DMS 273 (cell line): ENCODE data around the gene BAZ1B.
"Not testable (repeated sequence)": the region's sequence is repeated elsewhere in the genome, so short reads cannot be mapped to it uniquely, and the experiment has no call there.

Experiments
- DNase-seq: peaks from one replicate; lab custom pipeline; 2025; ENCODE audit not compliant: unreplicated experiment; lab: John Stamatoyannopoulos, UW

Gene BAZ1B

DNA sequence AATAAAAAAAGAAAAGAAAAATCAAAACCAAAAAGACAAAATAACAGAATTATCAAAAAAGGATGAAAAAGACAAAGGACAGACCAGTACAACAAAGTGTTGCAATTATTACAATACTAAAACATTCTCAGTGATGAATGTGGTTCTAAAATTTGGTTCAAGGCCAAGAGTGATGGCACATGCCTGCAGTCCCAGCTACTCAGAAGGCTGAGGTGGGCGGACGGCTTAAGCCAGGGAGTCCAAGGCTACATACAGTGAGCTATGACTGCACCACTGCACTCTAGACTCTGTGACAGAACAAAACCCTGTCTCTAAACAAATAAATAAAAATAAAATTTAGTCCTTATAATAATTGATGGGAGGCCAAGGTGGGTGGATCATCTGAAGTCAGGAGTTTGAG lies 14.5 kb downstream of the BAZ1B start:
- DNase-seq = no peak

DNA sequence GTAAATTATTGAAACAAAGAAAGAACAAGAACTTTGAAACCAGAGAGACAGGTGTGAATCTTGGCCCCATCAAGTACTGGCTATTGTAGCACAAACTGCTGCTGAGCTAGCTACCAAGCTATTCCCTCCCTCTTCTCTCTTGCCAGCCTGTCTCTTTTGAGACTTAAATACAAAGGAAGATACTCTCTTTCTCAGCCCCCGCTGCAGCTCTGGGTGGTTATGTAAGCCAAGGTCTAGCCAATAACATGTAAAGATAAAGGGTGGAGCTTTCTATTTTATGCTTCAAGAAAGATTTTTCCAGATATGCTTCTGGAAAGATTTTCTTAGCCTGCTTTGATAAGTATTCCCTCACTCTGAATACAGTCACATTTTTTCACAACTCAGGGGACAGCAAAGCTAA lies 17.2 kb downstream of the BAZ1B start:
- DNase-seq = no peak

DNA sequence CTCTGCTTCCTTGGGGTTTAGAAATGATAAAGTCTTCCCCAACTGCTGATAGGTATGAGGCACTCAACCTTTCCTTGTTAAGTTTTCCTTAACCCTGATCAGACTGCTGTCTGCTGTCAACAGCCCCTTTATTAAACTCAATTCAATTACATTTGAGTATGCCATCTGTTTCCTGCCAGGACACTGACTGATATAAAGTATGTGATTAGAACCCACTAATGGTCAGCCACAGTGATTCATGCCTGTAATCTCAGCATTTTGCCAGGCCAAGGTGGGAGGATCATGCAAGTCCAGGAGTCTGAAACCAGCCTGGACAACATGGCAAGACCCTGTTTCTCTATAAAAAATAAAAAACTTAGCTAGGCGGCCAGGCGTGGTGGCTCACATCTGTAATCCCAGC lies 18.1 kb downstream of the BAZ1B start:
- no peak for DNase-seq

DNA sequence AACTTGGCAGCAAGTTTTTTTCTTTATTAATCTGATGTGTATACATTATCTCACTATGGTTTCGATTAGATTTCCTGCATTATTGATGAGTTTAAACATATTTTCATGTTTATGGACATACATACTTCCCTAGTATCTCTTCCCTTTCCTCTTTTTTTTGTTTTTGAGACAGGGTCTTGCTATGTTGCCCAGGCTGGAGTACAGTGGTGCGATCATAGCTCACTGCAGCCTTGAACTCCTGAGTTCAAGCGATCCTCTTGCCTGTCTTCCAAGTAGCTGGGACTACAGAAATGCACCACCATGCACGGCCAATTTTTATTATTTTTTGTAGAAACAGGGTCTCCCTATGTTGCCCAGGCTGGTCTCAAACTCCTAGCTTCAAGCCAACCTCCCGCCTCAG lies 18.9 kb downstream of the BAZ1B start:
- no peak for DNase-seq

DNA sequence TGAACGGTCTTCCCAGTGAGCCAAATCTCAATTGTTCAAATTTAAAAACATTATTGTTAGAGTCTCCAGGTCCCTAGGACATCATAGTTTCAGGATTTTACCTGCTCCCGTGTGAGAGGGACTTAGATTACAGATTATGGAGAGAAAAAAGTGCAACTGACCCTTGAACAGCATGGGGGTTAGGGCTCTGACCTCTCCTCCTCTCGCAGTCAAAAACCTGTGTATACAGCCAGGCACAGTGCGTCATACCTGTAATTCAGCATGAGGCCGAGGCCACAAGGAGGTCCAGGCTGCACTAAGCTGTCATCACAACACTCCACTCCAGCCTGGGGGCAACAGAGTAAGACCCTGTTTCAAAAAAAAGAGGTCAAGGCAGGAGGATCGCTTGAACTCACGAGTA lies 25.5 kb downstream of the BAZ1B start:
- DNase-seq = no peak

DNA sequence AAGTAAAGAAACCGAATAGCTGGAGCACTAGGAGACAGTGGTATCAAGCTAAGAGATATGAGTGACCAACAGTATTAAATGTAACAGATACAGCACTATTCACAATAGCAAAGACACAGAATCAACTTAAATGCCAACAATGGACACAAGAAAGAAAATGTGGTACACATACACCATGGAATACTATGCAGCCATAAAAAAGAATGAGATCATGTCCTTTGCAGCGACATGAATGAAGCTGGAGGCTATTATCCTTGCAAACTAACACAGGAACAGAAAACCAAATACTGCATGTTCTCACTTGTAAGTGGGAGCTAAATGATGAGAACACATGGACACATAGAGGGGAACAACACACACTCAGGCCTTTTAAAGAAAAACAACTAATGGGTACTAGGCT lies 26.6 kb downstream of the BAZ1B start:
- not testable (repeated sequence) for DNase-seq

DNA sequence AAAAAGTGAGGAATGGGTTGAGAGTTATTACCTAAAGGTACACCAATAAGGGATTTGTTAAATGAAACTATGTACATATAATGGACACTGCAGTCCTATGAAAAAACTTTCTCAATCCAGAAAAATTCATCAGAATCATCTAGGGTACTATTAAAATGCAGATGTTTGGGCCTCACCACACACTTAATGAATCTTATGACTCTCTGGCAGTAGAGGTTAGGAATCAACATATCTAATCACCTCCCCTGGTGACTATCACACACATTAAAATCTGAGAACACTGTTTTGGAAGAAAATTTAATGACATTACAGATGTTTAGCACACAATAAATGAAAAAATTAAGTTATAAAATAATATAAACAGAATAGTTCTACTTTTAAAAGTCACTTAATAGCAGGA lies 32.1 kb downstream of the BAZ1B start:
- no peak for DNase-seq

DNA sequence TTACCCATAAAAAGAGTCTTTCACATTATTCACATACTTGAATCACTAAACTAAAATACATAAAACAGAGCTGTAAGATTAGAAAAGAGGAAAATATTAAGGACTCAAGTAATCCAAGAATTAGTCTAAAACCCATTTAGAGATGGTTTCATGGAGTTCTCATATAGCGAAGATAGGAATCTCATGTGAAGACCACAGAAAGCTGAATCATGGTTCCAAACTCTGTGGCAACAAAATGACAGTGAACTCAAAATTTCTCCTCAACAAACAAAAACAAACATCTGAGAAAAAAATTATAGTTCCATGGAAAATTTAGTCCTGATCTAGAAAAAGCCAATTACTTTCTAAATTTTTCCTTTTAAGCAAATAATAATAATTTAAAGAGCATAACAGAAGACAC lies 34.6 kb downstream of the BAZ1B start:
- no peak for DNase-seq

DNA sequence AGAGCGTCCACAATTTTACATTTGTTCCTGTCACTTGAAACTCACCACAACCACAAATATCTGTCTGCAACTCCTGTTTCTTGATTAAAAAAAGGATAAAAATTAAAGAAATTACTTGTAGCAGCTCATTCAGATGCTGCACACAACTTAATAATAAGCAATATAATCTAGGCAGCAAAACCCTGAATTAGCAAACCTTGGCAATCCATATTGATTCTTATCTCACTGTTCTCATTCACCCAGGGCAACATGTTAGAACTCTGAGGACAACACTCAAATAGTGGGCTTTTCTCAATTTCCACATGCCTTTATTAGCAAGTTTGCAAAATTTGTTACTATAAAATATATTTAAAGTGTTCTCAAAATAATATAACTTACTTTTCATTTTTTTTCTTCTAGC lies 38.9 kb downstream of the BAZ1B start:
- DNase-seq = no peak

DNA sequence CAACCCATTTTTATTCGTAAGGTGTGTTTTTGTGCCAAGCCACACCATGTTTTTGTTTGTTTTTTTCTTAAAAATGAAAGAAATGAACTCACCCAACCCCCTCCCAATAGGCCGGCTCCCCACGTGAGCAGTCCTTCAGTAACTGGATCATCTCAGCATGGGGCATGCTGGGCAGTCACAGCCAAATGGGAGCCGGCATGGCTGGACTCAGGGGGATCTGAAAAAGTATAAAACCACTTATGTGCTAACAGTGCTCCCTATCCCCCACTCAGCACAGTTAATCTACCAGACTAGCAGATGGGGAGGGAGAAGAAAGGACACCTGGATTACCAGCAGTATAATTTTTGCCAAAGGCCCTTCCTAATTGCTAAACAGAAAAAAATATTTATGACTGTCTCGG lies 39.3 kb downstream of the BAZ1B start:
- no peak for DNase-seq

DNA sequence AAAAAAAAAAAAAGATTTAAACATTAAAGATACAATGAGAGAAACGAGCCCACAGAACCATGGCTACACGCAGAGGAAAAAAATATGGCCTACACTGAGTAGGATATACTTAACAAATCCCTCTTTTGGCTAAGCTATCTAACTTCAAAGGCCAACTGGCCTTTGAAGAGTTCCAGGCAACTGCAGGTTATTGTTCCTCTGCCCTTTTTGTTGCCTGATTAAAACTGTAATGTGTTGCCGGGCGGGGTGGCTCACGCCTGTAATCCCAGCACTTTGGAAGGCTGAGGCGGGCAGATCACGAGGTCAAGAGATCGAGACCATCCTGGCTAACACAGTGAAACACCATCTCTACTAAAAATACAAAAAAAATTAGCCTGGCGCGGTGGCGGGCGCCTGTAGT lies 40.6 kb downstream of the BAZ1B start:
- not testable (repeated sequence) for DNase-seq

DNA sequence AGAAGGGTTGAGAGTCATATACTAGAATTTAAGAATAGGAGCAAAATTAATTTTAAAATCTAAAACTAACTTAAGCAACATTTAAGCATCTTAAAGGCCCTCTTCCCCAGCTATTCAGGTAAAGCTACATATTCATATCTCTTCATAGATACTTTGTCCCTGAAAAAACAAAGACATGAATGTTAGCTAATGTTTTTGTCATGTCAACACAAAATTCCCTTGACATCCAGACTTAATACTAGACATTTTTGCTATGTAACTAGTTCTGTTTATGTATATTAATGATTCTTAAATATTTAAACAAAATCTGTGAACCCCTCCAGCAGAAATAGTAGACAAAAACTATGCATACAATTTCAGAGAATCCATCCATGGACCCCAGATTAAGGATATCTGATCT lies 43.5 kb downstream of the BAZ1B start:
- DNase-seq = no peak

DNA sequence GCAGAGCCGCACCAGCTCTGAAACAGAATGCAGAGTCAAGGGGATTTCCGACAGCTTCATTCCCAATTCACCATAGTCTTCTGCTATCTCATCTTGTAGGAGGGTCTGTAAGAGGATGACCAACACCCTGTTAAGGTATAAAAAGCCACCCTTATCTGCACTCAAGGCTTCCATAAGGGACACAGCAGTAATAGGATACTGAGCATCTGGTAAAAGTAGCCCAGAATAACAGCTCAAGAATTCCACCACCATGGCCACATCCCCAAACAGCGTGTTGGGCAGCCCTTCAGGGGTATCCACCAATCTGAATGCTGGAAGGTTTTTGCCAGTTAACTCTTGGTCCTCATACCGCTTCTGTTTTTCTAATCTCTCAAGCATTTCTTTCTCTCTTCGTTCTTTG lies 44.7 kb downstream of the BAZ1B start:
- DNase-seq = no peak

DNA sequence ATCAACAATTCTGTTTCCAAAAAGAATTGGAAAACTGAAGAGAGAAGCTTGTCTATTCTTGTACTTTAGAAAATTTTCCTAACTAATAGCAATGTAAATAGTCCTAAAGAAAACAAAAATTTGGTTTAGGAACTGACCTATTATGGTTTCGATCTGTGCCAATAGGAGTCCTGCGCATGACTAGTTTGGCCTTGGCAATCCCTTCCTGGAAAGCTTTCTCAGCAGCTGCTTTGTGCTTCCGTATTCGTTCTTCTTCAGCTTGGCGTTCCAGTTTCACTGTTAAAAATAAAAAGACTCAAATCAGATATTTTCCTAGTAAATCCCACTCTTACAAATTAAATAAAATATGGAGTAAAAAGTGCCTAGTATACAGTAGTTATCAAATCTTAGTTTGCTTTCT lies 51.9 kb downstream of the BAZ1B start:
- no peak for DNase-seq

DNA sequence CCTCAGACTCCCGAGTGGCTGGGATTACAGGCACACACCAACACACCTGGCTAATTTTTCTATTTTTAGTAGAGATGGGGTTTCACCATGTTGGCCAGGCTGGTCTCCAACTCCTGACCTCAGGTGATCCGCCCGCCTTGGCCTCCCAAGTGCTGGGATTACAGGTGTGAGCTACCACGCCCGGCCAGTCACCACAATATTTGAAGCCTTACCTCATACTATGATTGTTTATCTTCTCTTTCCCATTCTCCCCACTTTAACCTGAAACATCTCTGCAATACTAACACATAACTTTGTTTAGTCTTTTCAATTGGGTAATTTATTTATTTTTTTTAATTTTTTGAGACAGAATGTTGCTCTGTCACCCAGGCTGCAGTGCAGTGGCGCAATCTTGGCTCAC lies 55.0 kb downstream of the BAZ1B start:
- not testable (repeated sequence) for DNase-seq

DNA sequence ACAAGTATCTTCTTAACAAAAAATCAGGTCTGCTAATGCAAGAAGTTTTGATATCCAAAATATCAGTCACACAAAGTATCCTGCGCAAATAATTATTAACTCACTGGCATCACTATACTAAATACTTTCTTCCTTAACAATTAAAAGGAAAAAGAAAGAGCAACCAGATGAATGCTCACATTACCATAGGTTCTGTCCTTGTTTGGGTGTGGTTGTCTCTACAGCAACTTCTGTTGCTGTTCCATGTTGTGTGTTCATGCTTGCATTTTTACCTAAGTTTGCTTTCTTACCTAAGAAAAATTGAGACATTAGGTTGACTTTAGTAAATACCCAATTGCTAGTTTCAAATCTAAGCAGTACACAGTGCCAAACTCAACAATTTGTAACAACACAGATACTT lies 56.0 kb downstream of the BAZ1B start:
- no peak for DNase-seq

DNA sequence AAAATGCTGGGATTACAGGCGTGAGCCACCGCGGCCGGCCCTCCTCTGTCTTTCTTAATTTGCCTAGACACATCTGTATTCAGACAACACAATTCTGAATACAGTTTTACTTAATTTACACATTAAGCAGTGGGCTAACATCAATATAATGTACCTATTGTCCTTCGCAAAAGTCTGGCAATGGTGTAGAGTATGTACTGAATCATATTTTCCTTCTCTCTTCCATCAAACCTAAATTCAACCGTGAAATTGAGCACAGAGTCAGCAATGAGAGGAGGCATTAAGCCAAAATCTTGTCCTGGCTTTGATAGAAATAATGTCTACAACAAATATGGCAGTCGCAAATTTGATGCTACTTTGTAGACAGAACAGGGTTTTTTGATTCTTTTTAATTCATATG lies 58.1 kb downstream of the BAZ1B start:
- DNase-seq = no peak

DNA sequence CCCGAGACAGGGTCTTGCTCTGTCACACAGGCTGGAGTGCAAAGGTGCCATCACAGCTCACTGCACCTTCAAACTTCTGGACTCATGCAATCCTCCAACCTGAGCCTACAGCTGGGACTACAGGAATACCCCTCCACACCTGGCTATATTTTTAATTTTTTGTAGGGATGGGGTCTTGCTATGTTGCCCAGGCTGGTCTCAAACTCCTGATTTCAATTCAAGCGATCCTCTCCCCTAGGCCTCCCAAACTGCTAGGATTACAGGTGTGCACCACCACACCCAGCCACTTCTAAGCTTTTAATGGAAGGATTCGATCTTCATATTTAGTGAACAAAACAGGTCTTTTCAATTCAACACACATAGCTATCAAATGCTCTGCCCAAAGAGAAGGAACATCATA lies 58.8 kb downstream of the BAZ1B start:
- no peak for DNase-seq

DNA sequence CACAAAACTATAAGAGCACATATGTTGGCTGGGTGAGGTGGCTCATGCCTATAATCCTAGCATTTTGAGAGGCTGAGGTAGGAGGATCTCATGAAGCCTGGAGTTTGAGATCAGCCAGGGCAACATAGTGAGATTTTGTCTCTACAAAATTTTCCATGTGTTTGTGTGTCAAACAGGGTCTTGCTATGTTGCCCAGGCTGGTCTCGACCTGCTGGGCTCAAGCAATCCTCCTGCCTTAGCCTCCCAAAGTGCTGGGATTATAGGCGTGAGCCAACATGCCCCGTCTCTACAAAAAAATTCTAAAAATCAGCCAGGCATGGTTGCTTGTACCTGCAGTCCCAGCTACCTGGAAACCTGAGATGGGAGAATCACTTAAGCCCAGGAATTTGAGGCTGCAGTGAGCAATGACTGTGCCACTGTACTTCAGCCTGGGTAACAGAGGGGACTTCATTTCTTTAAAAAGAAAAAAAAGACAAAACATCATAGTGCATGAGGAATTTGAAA lies 60.3 kb downstream of the BAZ1B start:
- DNase-seq = no peak

DNA sequence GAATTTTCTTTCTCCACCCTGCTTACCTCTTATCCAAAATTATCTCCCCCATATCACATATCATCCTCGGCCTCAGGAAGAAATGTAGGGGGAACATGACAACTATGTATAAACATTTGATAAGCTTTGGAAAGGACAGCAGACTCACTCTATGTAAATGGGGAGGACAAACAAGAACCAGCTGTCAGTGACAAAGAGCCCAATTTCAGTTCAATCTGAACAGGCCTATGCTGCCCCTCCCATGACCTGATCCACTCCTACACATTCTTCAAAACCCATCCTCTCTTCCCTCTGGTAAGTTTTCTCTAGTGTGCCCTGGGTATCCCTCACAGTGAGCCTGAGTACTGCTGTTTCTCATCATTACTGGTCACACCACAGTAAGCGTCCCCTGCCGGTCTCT lies 67.7 kb downstream of the BAZ1B start:
- DNase-seq = no peak

DNA sequence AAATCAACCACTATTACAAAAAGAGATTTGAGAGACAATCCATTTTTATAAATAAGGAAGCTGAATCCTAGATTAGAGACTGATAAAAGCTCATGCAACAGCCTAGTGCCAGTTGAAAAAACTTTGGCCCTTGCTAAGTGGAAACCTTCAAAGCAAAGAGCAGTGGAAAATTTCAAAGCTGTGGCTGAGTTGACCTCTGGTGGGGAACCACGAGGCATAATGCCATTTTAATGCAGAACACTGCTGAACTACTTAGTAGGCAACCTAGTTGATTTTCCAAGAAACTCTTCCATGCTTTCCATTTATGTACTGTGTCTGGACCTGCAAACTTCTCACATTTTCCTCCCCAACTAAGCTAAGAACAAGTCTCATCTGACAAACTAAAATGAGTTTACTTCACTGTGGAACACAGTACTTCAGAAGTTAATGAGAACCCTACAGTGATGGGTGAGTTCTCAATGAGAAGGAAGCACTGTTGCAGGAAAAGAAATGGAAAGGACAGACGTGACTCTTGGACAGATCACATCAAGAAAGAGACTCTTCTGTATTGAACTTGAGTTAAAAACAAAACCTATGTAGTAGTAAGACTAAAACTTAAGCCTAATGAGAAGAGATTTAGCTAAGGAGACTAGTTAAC lies 69.0 kb downstream of the BAZ1B start:
- no peak for DNase-seq

DNA sequence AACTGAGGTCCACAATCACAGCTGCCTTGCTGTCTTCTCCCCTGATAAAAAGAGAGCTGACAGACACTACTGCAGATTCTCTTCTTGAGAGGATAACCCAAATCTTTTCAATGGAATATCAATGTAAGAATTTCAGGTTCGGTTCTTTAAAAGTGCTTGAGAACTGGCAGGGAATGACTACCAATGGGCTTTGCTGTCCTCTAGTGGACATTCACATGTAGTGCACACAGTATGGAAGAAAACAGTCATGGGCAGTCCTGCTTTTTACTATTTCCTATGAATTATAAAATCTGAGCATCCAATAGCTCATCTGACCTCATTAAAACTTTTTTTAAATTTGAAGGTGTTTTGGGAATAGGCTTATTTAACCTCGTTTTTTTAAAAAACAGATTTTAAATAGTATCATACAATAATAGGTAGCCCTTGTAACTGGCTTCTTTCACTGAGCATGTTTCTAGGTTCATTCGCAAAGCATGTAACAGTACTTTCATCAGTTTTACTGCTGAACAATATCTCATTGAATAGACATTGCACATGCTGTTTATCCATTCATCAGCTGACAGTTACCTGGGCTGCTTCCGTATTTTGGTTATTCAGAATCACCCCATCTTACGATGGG lies 70.2 kb downstream of the BAZ1B start:
- DNase-seq = peak; percentile 76

DNA sequence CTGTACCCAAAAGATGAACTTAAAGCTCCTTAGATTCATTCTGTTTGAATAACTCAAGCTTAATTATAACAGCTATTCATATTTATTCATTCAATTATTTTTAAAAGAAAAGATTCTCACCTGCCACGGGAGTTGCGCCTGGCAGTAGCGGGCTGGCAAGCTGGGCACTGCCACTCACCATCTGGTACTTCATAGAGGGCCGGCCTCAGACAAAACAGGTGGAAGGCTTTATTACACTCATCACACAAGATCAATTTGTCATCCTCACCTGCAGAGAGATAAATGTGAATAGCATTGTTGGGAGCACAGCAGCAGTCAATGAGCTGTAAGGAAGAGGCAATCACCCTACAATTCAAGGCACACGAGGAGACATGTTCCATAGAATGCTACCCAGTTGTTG lies 72.7 kb downstream of the BAZ1B start:
- DNase-seq = no peak
